ENCODE results near the gene IQSEC1.

Gene IQSEC1

DNA sequence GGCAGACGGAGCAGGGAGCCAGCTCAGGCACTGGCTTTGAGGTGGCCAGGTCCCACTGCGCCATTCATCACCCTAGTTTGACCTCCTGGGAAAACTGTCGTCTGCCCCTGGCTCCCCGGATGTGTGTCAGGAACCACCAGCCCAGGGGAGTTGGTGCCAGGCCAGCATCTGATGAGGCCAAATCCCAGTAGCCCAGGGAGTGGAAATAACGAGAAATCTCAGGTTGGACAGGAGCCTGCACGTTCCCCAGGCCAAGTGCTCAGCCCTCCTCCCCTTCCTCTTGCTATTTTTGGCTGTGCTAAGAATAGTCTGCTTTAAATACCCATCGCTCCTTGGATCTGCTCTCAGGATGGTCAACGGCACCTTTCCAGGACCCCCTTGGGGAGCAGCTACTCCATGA is 138.8 kb downstream of the IQSEC1 start:
- H3K4me3 ChIP-seq (ENCODE audit: low read length), result no peak overlapping the region
- DNase-seq (ENCODE audit: low read depth), result peak; percentile 82
- TF ChIP-seq, protein P1, sequence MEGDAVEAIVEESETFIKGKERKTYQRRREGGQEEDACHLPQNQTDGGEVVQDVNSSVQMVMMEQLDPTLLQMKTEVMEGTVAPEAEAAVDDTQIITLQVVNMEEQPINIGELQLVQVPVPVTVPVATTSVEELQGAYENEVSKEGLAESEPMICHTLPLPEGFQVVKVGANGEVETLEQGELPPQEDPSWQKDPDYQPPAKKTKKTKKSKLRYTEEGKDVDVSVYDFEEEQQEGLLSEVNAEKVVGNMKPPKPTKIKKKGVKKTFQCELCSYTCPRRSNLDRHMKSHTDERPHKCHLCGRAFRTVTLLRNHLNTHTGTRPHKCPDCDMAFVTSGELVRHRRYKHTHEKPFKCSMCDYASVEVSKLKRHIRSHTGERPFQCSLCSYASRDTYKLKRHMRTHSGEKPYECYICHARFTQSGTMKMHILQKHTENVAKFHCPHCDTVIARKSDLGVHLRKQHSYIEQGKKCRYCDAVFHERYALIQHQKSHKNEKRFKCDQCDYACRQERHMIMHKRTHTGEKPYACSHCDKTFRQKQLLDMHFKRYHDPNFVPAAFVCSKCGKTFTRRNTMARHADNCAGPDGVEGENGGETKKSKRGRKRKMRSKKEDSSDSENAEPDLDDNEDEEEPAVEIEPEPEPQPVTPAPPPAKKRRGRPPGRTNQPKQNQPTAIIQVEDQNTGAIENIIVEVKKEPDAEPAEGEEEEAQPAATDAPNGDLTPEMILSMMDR (conservative IDR thresholded peaks at IDR 0.05; ENCODE audit: low read depth, low read length), result no peak

DNA sequence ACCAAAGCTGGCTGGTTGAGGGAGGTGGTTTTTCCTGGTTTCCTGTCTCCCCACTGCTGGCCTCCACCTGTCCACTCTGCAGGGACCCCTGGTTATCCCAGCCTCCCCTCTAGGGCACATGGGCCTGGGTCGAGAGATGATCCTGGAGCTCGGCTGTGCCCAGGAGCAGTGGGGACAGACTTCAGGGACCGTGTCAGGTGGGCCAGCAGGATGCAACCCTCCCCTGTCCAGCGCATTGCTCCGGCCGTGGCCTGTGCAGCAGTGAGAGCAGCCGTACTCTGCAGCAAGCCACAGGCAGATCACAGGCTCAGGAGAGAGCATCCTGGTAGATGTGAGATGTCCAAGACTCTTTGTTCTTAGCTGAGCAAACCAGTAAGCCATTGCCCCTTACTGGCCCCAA is 139.3 kb downstream of the IQSEC1 start:
- H3K4me3 ChIP-seq (ENCODE audit: low read length), result no peak overlapping the region
- TF ChIP-seq, protein P1 (conservative IDR thresholded peaks at IDR 0.05; ENCODE audit: low read depth, low read length), result no peak
- no peak for DNase-seq (ENCODE audit: low read depth)

DNA sequence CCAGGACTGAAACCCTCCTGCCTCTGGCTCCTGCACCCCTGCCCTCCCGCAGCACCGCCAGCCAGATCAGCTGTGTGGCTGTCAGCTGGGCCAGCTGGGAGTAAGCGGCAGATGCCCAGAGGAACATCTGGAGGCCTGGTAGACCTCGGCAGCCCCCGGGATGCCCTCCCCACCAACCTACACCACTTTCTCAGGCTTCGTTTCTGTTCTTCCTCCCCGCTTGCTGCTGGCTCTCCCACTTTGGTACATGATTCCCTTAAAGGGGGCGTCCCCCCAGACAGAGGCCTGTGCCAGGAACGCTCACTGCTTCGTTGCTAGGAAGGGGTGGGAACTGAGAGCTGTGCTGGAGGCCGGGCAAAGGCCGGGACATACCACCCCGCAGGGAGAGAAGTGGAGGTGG is 140.5 kb downstream of the IQSEC1 start:
- TF ChIP-seq, protein P1 (conservative IDR thresholded peaks at IDR 0.05; ENCODE audit: low read depth, low read length), result no peak
- no peak for DNase-seq (ENCODE audit: low read depth)
- H3K4me3 ChIP-seq (ENCODE audit: low read length), result no peak overlapping the region

DNA sequence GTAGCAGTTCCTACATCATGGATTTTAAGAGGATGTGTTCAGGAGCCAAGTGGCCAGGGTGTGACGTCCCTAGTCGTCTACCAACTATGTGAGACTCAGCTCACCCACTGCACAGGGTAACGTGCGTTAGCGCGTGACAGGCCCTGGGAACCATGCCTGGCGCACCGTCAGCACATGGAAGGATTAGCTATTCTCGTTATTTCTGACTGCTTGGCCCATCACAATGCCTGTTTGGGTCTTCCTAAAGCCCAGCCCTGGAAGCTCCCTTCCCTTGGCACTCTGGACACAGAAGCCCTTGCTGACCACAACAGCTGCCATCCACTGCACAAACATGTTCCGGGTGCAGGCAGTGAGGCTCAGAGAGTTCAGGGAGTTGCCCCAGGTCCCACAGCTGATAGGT is 140.9 kb downstream of the IQSEC1 start:
- peak; percentile 72 for DNase-seq (ENCODE audit: low read depth)
- TF ChIP-seq, protein P1 (conservative IDR thresholded peaks at IDR 0.05; ENCODE audit: low read depth, low read length), result no peak
- no peak overlapping the region for H3K4me3 ChIP-seq (ENCODE audit: low read length)

DNA sequence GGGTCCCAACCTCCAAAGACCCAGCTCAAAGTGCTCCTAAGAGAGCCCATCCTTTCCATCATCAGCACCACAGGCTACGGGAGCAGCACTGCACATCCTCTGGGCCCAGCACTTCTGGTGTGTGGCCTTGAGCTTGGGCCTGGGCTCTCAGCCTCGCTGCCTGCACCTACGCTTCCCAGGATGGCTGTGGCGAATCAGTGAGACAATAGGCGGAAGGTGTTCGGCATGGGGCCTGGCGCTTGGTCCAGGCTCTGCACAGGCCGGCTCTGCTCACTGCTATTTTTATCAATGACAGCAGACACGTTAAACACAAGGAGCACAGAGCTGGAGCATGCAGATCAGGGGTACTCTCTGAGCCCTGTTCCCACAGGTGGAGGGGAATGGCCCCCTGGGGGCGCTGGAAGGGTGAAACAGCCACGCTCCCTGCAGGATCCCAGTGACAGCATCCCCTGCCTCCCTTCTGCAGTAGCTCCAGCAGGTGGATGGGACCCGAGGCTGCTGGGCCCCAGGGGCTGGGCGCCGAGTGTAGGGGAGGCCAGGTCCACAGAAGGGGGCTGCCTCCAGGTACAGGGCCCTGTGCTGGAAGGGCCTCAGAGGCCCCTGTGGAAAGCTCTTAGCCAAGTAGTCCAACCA is 141.8 kb downstream of the IQSEC1 start:
- TF ChIP-seq, protein P1 (conservative IDR thresholded peaks at IDR 0.05; ENCODE audit: low read depth, low read length), result peak; percentile 7
- DNase-seq (ENCODE audit: low read depth), result no peak
- H3K4me3 ChIP-seq (ENCODE audit: low read length), result no peak overlapping the region

DNA sequence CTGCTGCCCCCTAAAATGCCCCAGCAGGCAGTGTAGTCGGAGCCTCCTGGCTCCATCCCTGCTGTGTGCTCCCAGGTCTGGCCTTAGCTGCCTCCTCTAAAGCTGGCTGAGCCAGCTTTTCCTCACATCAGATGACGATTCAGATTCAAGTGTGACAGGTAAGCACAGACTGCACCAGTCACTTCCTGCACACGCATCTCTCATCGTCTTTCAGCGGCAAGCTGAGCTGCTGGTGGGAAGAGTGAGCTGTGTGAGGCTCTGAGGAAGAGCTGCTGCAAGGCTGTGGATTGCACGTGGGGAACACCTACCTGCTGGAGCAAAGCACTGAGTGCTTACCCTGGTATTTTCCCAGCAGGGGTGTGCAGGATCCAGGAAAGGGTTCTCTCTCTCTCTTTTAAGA is 143.4 kb downstream of the IQSEC1 start:
- DNase-seq (ENCODE audit: low read depth), result no peak
- TF ChIP-seq, protein P1 (conservative IDR thresholded peaks at IDR 0.05; ENCODE audit: low read depth, low read length), result no peak
- H3K4me3 ChIP-seq (ENCODE audit: low read length), result no peak overlapping the region

DNA sequence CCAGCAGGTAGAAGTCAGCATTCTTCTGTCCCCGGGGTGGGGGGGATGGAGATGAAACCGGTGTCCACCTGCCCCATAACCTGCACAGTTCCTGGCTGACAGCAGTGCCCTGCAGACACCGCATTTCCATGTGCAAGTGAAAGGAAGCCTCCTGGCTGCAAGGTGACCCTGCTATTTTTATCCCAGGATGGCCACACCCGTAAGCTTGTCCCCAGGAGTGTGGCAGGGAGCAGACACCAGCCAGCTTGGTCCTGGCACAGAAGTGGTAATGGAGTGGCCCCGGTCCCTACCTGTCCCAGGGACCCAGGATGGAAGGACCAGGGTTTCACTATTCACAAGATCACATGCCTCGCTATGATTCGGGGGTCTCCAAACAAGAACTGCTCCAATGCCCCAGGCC is 146.6 kb downstream of the IQSEC1 start:
- TF ChIP-seq, protein P1 (conservative IDR thresholded peaks at IDR 0.05; ENCODE audit: low read depth, low read length), result no peak
- no peak for DNase-seq (ENCODE audit: low read depth)
- no peak overlapping the region for H3K4me3 ChIP-seq (ENCODE audit: low read length)
